ENCODE results near the gene NOXO1. TPM values are rescaled to one million over a fixed set of nuclear protein-coding genes. Genes with fewer than 3 reads are reported as not detected.

Gene NOXO1
- total and polyA plus RNA-seq, 9 of the 15 experiments (the other 6 are each of a cell fraction or from before 2014, with no cell fraction given), result not detected

DNA sequence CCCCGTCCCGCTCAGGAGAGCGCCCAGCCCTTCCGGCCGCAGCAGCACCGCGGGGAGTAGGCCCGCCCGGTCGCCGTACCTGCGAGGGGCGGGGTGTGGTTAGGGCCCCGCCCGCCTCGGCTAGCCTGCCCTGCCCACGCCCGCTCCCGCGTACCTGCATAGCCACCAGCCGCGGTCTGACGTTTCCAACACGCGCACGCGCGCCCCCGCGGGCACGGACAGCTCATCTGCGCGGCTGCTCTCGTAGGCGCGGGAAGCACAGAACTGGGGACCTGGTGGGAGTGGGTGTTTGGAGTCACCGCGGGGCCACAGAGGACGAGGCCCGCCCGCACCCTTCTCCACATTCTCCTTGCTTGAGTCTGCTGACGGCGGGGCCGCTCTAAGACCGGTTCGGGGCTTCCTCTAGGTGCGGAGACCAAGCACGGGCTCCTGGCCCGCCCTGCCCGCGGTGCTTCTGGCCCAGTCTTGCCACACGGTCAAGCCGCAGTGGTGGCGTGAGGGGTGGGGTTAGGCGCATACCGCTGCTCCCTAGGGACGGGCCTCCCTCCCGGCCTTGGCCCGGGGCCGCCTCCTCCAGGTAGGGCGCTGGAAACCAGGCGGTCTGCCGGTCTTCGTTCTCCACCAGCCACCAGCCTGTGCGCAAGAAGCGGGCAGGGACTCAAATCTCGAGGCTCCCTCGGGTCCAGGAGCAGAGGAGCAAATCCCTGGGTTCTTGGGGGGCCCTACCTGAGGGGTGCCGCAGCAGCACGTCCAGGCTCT lies 1.8 kb downstream of the NOXO1 start:
- Histone ChIP-seq H3K79me2 (ENCODE audit: control insufficient read depth, insufficient read depth, low read length) (peaks cover 1% of the 10 kb centered on the region; the same call in 1 of the 3 replicates), H2AFZ (ENCODE audit: low read depth, low read length) (no peak overlapping the region), H3K9me3 (replicated peaks; ENCODE audit: control insufficient read depth, insufficient read depth, low read depth, low read length) (no peaks in the 10 kb centered on the region), H3K27me3 (ENCODE audit: control insufficient read depth in 2 of 2, insufficient read depth in 2 of 2, low read length in 2 of 2) (no peaks in the 10 kb centered on the region), H4K20me1 (replicated peaks; ENCODE audit: control insufficient read depth, insufficient read depth, low read length) (no peaks in the 10 kb centered on the region), H3K4me1 (replicated peaks in 1 of 2; ENCODE audit: control insufficient read depth in 2 of 2, insufficient read depth in 2 of 2, low read length in 2 of 2) (peaks cover 0 to 84% of the 10 kb centered on the region in 2 experiments; a peak in 2 of 5 replicates), H3K9me1 (ENCODE audit: control insufficient read depth, insufficient read depth, low read length) (no peaks in the 10 kb centered on the region), H3K27ac (ENCODE audit: extremely low read depth, low read depth, low read length) (no peak overlapping the region), H3K9ac (ENCODE audit: insufficient read depth in 1 of 2, low read depth in 2 of 2, low read length in 2 of 2) (no peak overlapping the region), H3K4me3 (no peak overlapping the region), H3K36me3 (ENCODE audit: control insufficient read depth, insufficient read depth, low read length) (peaks cover 50% of the 10 kb centered on the region; the same call in 2 of the 3 replicates), H3K4me2 (ENCODE audit: insufficient read depth, low read length) (no peak overlapping the region)
- DNase-seq (ENCODE audit: extremely low read depth in 1 of 4, low spot score in 3 of 4), result peak in 2 of 4 experiments; percentile 17 to 44
- WGBS (ENCODE audit: insufficient coverage, low coverage, missing lambda C conversion rate), result 96% methylated on average over 41 of the region's 70 CpGs
- in situ Hi-C loops (cut with MboI) (no loop called here), intact Hi-C loops (cut with micrococcal nuclease) (no loop called here)
- POLR2A ChIA-PET, result interaction anchor here (0.6 to 10.2 kb wide), 3 partner anchors 7 to 36 kb away, joined by 3 to 103 read pairs (median 4); partner anchors contain the start of genes RNF151, RPS2 and TBL3
- BruUV-seq (replicated peaks), result no TSS peak
- no peak for TF ChIP-seq ZNF583 (CRISPR knock-in tag; IDR thresholded peaks at IDR 0.05)
- no peak for TF ChIP-seq TFAM (CRISPR knock-in tag; conservative IDR thresholded peaks at IDR 0.05)
- peak; percentile 2; the same call in 1 of the 2 replicates for TF ChIP-seq POLR2G (IDR thresholded peaks at IDR 0.05; ENCODE audit: low read depth, low read length)
- TF ChIP-seq, protein P1, sequence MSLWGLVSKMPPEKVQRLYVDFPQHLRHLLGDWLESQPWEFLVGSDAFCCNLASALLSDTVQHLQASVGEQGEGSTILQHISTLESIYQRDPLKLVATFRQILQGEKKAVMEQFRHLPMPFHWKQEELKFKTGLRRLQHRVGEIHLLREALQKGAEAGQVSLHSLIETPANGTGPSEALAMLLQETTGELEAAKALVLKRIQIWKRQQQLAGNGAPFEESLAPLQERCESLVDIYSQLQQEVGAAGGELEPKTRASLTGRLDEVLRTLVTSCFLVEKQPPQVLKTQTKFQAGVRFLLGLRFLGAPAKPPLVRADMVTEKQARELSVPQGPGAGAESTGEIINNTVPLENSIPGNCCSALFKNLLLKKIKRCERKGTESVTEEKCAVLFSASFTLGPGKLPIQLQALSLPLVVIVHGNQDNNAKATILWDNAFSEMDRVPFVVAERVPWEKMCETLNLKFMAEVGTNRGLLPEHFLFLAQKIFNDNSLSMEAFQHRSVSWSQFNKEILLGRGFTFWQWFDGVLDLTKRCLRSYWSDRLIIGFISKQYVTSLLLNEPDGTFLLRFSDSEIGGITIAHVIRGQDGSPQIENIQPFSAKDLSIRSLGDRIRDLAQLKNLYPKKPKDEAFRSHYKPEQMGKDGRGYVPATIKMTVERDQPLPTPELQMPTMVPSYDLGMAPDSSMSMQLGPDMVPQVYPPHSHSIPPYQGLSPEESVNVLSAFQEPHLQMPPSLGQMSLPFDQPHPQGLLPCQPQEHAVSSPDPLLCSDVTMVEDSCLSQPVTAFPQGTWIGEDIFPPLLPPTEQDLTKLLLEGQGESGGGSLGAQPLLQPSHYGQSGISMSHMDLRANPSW (CRISPR knock-in tag; IDR thresholded peaks at IDR 0.05), result no peak
- TF ChIP-seq RBFOX2 (IDR thresholded peaks at IDR 0.05; ENCODE audit: low read depth, low read length), result peak; percentile 45; the same call in 1 of the 2 replicates
- no peak for TF ChIP-seq ZNF75A (CRISPR knock-in tag; IDR thresholded peaks at IDR 0.05)
- TF ChIP-seq, protein P2, sequence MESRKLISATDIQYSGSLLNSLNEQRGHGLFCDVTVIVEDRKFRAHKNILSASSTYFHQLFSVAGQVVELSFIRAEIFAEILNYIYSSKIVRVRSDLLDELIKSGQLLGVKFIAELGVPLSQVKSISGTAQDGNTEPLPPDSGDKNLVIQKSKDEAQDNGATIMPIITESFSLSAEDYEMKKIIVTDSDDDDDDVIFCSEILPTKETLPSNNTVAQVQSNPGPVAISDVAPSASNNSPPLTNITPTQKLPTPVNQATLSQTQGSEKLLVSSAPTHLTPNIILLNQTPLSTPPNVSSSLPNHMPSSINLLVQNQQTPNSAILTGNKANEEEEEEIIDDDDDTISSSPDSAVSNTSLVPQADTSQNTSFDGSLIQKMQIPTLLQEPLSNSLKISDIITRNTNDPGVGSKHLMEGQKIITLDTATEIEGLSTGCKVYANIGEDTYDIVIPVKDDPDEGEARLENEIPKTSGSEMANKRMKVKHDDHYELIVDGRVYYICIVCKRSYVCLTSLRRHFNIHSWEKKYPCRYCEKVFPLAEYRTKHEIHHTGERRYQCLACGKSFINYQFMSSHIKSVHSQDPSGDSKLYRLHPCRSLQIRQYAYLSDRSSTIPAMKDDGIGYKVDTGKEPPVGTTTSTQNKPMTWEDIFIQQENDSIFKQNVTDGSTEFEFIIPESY (CRISPR knock-in tag; IDR thresholded peaks at IDR 0.05), result peak; percentile 86
- TF ChIP-seq FIP1L1 (IDR thresholded peaks at IDR 0.05; ENCODE audit: low read depth, low read length, poor library complexity, severe bottlenecking), result peak; percentile 26
- TF ChIP-seq, protein P3, sequence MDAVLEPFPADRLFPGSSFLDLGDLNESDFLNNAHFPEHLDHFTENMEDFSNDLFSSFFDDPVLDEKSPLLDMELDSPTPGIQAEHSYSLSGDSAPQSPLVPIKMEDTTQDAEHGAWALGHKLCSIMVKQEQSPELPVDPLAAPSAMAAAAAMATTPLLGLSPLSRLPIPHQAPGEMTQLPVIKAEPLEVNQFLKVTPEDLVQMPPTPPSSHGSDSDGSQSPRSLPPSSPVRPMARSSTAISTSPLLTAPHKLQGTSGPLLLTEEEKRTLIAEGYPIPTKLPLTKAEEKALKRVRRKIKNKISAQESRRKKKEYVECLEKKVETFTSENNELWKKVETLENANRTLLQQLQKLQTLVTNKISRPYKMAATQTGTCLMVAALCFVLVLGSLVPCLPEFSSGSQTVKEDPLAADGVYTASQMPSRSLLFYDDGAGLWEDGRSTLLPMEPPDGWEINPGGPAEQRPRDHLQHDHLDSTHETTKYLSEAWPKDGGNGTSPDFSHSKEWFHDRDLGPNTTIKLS (IDR thresholded peaks at IDR 0.05; ENCODE audit: borderline replicate concordance, low read depth), result no peak
- peak; percentile 21 for TF ChIP-seq HMGN3 (IDR thresholded peaks at IDR 0.05; ENCODE audit: borderline replicate concordance, extremely low read depth, insufficient read length, low read depth, low read length)
- no peak for TF ChIP-seq MTA1 (IDR thresholded peaks at IDR 0.05; ENCODE audit: borderline replicate concordance)
- TF ChIP-seq NONO (IDR thresholded peaks at IDR 0.05; ENCODE audit: low read depth in 2 of 2, low read length in 1 of 2), result no peak
- peak; percentile 21 for TF ChIP-seq RBM22 (IDR thresholded peaks at IDR 0.05; ENCODE audit: low read depth, low read length, poor library complexity, severe bottlenecking)
- FAIRE-seq, result no peak
- no peak for ATAC-seq
- CTCF ChIA-PET (ENCODE audit: low intra/inter-chr PET ratio), result no interaction called here

Measured in K562 (cell line).